GM18873 (cell line): ENCODE measurements around the gene PGGHG.
"Not testable (repeated sequence)": the region's sequence is repeated elsewhere in the genome, so short reads cannot be mapped to it uniquely, and the experiment has no call there.

Experiments
- ATAC-seq: cut with Tn5 transposase; IDR thresholded peaks from one replicate; pipeline ENCODE4 v1.9.1; 2021; ENCODE audit warnings: mild to moderate bottlenecking, moderate library complexity, moderate number of reproducible peaks; ENCODE audit not compliant: unreplicated experiment, low FRiP score

Gene PGGHG

GRCh38 chr11:296171-297050, 7.5 kb downstream of the PGGHG start:
- no peak for ATAC-seq

GRCh38 chr11:297051-297585, 8.2 kb downstream of the PGGHG start:
- ATAC-seq: no peak

GRCh38 chr11:297586-298405, 8.9 kb downstream of the PGGHG start:
- no peak for ATAC-seq

- ATAC-seq: no peak
Observed at GRCh38 chr11:298406-299065, 9.6 kb downstream of the PGGHG start.

GRCh38 chr11:299081-299891, 10.4 kb downstream of the PGGHG start, which contains the start of gene IFITM5:
Gene IFITM5 (minus strand): TSS chr11:299526. CDS start chr11:299490, 36 bp downstream.
- no peak for ATAC-seq

GRCh38 chr11:299951-300735, 11.2 kb downstream of the PGGHG start:
- no peak for ATAC-seq

- ATAC-seq: no peak
Observed at GRCh38 chr11:303363-303762, 14.4 kb downstream of the PGGHG start.

- ATAC-seq: no peak
Observed at GRCh38 chr11:304061-304506, 15.2 kb downstream of the PGGHG start.

GRCh38 chr11:304915-305843, 16.3 kb downstream of the PGGHG start:
- ATAC-seq: no peak

GRCh38 chr11:305844-306211, 16.9 kb downstream of the PGGHG start:
- ATAC-seq: no peak

GRCh38 chr11:306645-307371, 17.9 kb downstream of the PGGHG start:
- no peak for ATAC-seq

- ATAC-seq: not testable (repeated sequence)
Observed at GRCh38 chr11:307766-308708, 19.1 kb downstream of the PGGHG start, which contains the start of gene IFITM2. Gene IFITM2 (plus strand): TSS chr11:307816. CDS start chr11:308193, 377 bp downstream.

- not testable (repeated sequence) for ATAC-seq
Observed at GRCh38 chr11:308740-309665, 20.1 kb downstream of the PGGHG start.

GRCh38 chr11:309979-310572, 21.1 kb downstream of the PGGHG start:
- ATAC-seq: not testable (repeated sequence)
